GM10266 (cell line): ENCODE measurements around the gene S100A2.

Experiments used
- DNase-seq: peaks from one replicate; pipeline ENCODE4 v3.0.0; 2012; ENCODE audit errors: extremely low spot score
- CTCF ChIP-seq: IDR thresholded peaks from 2 replicates; pipeline ENCODE4 v1.5.1; 2012; ENCODE audit warnings: mild to moderate bottlenecking, low read depth; ENCODE audit not compliant: control insufficient read depth, insufficient read depth; ENCODE audit errors: missing control alignments

Gene S100A2

GRCh38 chr1:153544453-153545066, 21.1 kb downstream of the S100A2 start:
- no peak for DNase-seq
- no peak for TF ChIP-seq CTCF

GRCh38 chr1:153543736-153544135, 21.9 kb downstream of the S100A2 start:
- TF ChIP-seq CTCF: no peak
- DNase-seq: no peak

GRCh38 chr1:153542956-153543711, 22.5 kb downstream of the S100A2 start:
- DNase-seq: no peak

GRCh38 chr1:153541641-153542590, 23.7 kb downstream of the S100A2 start:
- TF ChIP-seq CTCF: no peak
- no peak for DNase-seq

More at GRCh38 chr1:153542956-153543711, 22.5 kb downstream of the S100A2 start:
- no peak for TF ChIP-seq CTCF

GRCh38 chr1:153540394-153541361, 25.0 kb downstream of the S100A2 start, which contains the start of gene S100A5:
Gene S100A5, minus strand, starts transcription at chr1:153540934. Its CDS starts 743 bp downstream, at chr1:153540191.
- no peak for DNase-seq
- no peak for TF ChIP-seq CTCF

- no peak for DNase-seq
- TF ChIP-seq CTCF: no peak
Measured at GRCh38 chr1:153539395-153540093, 26.1 kb downstream of the S100A2 start.
